ENCODE data around the gene EYA2.
"Not testable (repeated sequence)": the region's sequence is repeated elsewhere in the genome, so short reads cannot be mapped to it uniquely, and the experiment has no call there.

EYA2 gene

GRCh38 chr20:46953596-46953995 lies 59.0 kb downstream of the EYA2 start:
- no peak for DNase-seq (ENCODE audit: low read depth in 2 of 2)

DNA sequence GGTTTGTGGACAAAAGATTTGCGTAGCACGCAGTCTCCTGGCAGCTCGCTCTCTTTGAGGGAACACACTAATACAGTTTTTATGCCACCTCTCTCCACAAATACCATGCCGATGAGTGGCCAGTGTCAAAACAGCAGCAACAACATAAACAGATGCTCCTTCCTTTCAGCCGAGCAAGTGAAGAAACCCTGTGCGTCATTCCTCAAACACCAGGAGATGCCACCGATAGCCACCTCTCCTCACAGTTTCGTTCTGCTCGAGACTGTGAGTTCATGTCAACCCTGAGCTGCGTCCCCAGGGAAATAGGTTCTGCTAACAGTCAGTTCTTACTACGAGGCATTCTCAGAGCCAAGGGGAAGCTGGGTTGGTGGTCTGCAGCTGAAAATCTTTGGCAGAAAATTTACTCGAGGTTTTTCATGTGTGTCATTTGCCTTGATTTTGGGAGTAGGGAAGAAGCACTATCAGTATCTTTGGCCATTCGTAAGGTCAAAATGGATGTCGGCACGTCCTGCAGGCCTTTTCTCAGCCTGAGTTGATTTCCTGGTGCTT lies 59.9 kb downstream of the EYA2 start:
- no peak for DNase-seq (ENCODE audit: low read depth in 2 of 2)

DNA sequence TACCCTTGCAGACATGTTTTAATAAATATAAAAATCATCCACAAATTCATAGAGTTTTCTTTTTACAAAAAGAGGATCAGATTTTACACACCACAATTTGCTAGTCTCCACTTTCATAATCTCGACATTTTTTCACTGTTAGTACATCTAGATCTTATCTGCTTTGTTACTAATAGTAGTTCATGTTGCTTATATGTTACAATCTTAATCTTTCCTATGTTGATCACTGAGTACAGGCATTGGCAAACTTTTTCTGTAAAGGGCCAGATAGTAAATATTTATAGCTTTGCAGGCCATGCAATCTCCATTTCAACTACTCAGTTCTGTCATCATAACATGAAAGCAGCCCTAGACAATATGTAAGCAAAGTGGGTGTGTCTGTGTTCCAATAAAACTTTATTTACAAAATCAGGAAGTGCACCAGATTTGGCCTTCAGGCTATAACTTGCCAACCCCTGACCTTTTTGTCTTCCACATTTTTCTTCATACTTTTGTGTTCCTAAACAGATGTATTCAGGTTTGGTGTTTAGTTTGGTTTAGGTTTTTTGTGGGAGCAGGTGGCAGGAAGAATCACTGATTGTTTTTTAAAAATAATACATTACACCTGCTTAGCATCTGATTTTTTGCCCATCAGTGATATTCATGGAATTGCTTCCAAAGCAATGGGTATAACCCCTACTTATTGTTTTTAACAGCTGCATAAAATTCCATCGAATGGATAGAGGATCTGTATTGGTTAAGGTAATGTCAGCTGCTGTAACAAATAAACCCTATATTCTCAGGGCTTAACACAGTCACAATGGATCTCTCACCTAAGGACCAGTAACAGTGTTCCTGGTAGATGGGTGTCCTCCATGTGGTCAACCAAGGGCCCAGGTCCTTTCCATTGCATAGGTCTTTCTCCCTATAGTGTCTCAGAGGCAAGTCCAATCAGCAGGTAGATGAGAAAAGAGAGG lies 61.2 kb downstream of the EYA2 start:
- DNase-seq (ENCODE audit: low read depth in 2 of 2) = no peak

DNA sequence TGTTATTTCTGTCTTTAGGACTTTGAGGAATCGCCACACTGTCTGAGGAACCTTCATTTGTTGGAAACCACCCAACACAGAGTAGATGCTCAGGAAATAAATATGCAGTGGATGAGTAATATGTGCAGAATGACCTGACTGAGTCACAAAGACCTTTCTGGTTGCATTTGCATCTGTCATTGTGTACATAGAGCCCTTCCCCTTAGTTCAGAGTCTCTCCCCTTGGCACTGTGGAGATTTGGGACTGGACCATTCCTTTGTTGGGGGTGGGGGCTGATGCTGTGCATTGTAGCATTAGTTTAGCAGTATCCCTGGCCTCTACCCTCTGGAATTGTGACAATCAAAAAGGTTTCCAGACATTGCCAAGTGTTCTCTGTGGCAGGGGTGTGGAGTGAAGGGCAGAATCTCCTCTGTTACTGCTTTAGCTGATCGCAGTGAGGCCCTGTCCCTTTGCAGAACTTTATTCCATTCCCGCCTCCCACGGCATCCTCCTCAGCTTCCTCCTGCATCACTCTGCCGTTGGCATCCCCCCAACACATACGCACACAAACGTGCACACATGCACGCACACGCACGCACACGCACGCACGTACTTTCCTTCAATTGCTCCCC lies 64.5 kb downstream of the EYA2 start:
- DNase-seq (ENCODE audit: low read depth in 2 of 2) = no peak

GRCh38 chr20:46959821-46960220 lies 65.2 kb downstream of the EYA2 start:
- DNase-seq (ENCODE audit: low read depth in 2 of 2) = no peak

DNA sequence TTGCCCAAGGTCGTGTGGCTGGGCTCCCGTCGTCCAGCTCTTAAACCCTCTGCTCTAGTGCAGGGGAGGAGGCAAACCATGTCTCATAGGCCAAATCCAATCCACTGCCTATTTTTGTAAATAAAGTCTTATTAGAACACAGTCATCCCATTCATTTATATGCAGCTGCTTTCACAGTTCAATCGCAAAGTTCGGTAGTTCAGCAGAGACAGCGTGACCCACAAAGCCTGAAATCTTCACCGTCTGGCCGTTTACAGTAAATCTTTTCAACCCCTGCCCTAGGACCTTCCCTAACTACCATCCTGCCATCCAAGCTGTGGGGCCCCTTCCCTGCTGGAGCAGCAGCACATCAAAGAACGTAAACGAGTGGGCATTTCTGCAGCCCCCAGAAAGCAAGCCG lies 65.9 kb downstream of the EYA2 start:
- DNase-seq (ENCODE audit: low read depth in 2 of 2) = no peak

DNA sequence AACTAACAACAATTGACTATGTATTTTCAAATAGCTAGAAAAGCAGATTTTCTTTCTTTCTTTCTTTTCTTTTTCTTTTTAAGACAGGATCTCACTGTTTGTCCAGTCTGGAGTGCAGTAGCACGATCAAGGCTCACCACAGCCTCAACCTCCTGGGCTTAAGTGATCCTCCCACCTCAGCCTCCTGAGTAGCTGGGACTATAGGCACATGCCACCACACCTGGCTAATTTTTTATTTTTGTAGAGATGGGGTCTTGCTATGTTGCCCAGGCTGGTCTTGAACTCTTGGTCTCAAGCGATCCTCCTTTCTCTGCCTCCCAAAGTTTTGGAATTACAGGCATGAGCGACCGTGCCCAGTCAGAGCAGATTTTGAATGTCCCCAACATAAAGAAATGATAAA lies 67.3 kb downstream of the EYA2 start:
- not testable (repeated sequence) for DNase-seq (ENCODE audit: low read depth in 2 of 2)

- no peak for DNase-seq (ENCODE audit: low read depth in 2 of 2)
Observed at GRCh38 chr20:46962452-46963195, 68.0 kb downstream of the EYA2 start.

DNA sequence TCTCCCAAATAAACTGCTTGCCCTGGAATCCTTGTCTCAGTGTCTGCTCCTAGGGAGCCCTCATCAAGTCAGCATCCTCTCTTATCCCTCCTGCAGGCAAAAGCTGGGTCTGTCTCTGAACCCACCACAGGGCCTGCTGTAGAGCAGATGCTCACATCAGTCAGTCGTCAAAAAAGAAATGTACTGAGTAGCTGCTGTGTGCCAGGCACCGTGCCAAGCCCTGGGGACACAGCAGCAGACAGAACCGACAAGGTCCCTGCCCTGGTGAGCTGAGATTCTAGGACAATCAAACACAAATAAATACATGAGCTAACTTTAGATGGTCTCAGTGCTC lies 68.5 kb downstream of the EYA2 start:
- no peak for DNase-seq (ENCODE audit: low read depth in 2 of 2)

- no peak for DNase-seq (ENCODE audit: low read depth in 2 of 2)
Observed at GRCh38 chr20:46963758-46964617, 69.3 kb downstream of the EYA2 start.

GRCh38 chr20:46964618-46965455 lies 70.2 kb downstream of the EYA2 start:
- DNase-seq (ENCODE audit: low read depth in 2 of 2) = no peak

DNA sequence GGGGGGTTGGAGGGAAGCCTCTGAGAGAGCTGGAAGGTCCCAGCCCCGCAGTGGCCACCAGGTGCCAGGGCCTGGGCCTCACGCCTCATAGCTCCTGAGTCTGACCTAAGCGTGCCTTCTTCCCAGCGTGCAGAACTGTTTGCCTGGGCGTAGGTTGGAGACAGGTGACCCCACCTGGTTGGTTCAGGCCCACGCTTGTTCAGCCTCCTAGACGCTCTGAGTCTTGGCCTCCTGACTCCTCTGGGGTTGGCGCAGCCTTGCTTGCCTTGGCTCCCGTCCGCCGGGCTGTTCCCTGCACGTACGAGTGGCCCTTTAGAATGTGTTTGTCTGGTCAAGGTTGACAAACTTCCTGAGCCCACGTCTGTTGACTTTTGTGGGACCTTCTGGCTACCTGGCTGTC lies 70.8 kb downstream of the EYA2 start:
- no peak for DNase-seq (ENCODE audit: low read depth in 2 of 2)

- no peak for DNase-seq (ENCODE audit: low read depth in 2 of 2)
Observed at GRCh38 chr20:46967646-46968045, 73.0 kb downstream of the EYA2 start.

DNA sequence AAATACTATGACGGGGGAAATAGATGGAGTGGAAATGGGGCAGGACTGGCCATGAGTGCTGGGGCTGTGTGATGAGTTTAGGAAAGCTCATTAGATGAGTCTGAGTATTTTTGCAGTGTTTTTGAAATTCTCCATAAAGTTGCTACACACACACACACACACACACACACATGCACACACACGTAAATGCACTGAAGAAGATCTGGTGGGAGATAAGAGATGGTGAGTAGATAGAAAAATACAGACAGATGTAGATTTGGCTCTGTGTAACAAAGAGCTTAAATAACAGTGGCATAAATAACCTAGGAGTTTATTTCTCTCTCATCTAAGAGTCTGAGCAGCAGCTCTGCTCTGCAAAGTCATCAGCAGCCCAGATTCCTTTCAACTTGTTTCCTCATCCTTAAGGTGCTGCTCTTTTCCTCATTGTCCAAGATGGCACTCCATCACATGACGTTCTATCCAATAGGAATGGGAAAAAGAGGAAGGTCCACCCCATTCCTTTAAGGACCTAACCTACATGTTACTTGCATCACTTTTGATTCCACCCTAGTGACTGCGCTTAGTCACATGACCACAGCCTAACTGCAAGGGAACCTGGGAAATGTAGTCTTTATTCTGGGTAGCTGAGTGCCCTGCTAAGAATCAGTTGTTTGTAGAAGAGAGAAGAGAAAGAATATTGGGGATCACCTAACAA lies 76.4 kb downstream of the EYA2 start:
- DNase-seq (ENCODE audit: low read depth in 2 of 2) = no peak

DNA sequence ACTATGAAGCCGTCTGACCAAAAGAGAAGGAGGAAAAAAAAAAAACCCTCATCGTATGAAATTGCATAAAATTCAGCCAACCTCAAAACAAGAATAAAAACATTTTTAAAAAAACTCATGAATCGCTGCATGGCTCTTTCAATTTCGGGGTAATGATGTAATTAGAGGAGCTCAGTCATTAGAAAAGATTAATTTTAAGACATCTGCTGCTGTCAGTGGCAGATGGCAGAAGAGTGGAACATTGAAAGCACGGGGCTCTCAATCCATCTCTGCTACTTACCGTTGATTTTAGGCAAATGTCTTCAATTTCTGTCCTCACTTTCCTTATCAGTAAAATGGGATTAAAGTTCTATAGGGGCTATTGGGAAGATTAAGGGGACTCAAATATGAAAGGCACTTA lies 79.1 kb downstream of the EYA2 start:
- no peak for DNase-seq (ENCODE audit: low read depth in 2 of 2)

GRCh38 chr20:46974669-46975434 lies 80.2 kb downstream of the EYA2 start:
- DNase-seq (ENCODE audit: low read depth in 2 of 2) = no peak

- DNase-seq (ENCODE audit: low read depth in 2 of 2) = no peak
Observed at GRCh38 chr20:46975976-46976375, 81.3 kb downstream of the EYA2 start.

GRCh38 chr20:46977204-46977603 lies 82.6 kb downstream of the EYA2 start:
- no peak for DNase-seq (ENCODE audit: low read depth in 2 of 2)

- no peak for DNase-seq (ENCODE audit: low read depth in 2 of 2)
Observed at GRCh38 chr20:46977909-46978588, 83.4 kb downstream of the EYA2 start.

Measured in stimulated activated CD4-positive, alpha-beta T cell treated with anti-CD3 and anti-CD28 coated beads, Interleukin-1b, Interleukin-23, amount 100 ng/mL, for 4 hours (primary cell).